SU-DHL-6 (cell line): ENCODE results near the gene MIER3.

Experiments
- EZH2phosphoT487 ChIP-seq: fragments of 200-600 bp; sonication (generic), shearing (Covaris generic); conservative IDR thresholded peaks from 2 replicates; pipeline ENCODE4 v1.6.1; 2018; ENCODE audit warnings: mild to moderate bottlenecking, antibody characterized with exemption, low read length, moderate library complexity, mixed read lengths
- TF ChIP-seq, protein P1 (sequence below): fragments of 200-600 bp; sonication (generic); IDR thresholded peaks from one replicate; pipeline ENCODE4 v1.5.1; 2017; ENCODE audit warnings: antibody characterized with exemption, mild to moderate bottlenecking, low read length, moderate library complexity; ENCODE audit not compliant: insufficient read depth, poor library complexity, severe bottlenecking

DNA sequence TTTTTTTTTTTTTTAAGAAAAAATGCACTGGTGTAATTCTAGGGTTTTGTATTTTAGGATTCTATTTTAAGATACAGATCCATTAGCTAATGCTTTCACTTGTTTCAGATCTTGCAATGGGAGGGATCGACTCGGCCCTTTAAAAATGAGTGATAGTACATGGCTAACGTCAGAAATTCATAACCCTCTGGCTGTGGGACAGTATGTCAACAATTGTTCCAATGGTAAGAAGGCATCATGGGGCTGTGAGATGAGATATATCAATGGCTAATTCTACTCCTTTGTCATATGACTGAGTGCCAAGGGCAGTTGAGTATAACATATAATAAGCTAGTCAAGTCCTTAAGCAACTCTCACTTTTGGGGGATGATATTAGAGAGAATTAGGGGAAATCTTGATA lies 38.2 kb downstream of the MIER3 start:
- TF ChIP-seq, protein P1, sequence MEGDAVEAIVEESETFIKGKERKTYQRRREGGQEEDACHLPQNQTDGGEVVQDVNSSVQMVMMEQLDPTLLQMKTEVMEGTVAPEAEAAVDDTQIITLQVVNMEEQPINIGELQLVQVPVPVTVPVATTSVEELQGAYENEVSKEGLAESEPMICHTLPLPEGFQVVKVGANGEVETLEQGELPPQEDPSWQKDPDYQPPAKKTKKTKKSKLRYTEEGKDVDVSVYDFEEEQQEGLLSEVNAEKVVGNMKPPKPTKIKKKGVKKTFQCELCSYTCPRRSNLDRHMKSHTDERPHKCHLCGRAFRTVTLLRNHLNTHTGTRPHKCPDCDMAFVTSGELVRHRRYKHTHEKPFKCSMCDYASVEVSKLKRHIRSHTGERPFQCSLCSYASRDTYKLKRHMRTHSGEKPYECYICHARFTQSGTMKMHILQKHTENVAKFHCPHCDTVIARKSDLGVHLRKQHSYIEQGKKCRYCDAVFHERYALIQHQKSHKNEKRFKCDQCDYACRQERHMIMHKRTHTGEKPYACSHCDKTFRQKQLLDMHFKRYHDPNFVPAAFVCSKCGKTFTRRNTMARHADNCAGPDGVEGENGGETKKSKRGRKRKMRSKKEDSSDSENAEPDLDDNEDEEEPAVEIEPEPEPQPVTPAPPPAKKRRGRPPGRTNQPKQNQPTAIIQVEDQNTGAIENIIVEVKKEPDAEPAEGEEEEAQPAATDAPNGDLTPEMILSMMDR = no peak
- TF ChIP-seq EZH2phosphoT487 = no peak
